ENCODE data around the gene VIM. TPM values are rescaled to one million over a fixed set of nuclear protein-coding genes. Genes with fewer than 3 reads are reported as not detected.

The VIM gene
- total RNA-seq, 1 donor from 2014 or later: 6,235 TPM

GRCh38 chr10:17213646-17214349 lies 14.2 kb upstream of the VIM start:
- Mint-ChIP-seq H3K4me3 (ENCODE audit: unreplicated experiment) (no peak overlapping the region), H3K4me1 (ENCODE audit: unreplicated experiment) (peaks cover 28% of the 10 kb centered on the region), H3K9me3 (ENCODE audit: unreplicated experiment) (no peaks in the 10 kb centered on the region), H3K27me3 (ENCODE audit: unreplicated experiment) (peaks cover 2% of the 10 kb centered on the region), H3K27ac (ENCODE audit: unreplicated experiment) (peak overlapping the region; percentile 34), H3K36me3 (ENCODE audit: low read depth, unreplicated experiment) (no peaks in the 10 kb centered on the region)
- TF ChIP-seq CTCF (IDR thresholded peaks at IDR 0.05; ENCODE audit: unreplicated experiment): no peak
- no peak for DNase-seq (ENCODE audit: low spot score)

GRCh38 chr10:17214526-17214925 lies 13.5 kb upstream of the VIM start:
- no peak for TF ChIP-seq CTCF (IDR thresholded peaks at IDR 0.05; ENCODE audit: unreplicated experiment)
- Mint-ChIP-seq H3K27ac (ENCODE audit: unreplicated experiment) (no peak overlapping the region), H3K4me3 (ENCODE audit: unreplicated experiment) (no peak overlapping the region), H3K27me3 (ENCODE audit: unreplicated experiment) (peaks cover 2% of the 10 kb centered on the region), H3K36me3 (ENCODE audit: low read depth, unreplicated experiment) (no peaks in the 10 kb centered on the region), H3K4me1 (ENCODE audit: unreplicated experiment) (peaks cover 25% of the 10 kb centered on the region), H3K9me3 (ENCODE audit: unreplicated experiment) (no peaks in the 10 kb centered on the region)
- DNase-seq (ENCODE audit: low spot score): no peak

- no peak for TF ChIP-seq CTCF (IDR thresholded peaks at IDR 0.05; ENCODE audit: unreplicated experiment)
- H3K4me1 Mint-ChIP-seq (ENCODE audit: unreplicated experiment): peaks cover 25% of the 10 kb centered on the region
- no peaks in the 10 kb centered on the region for H3K9me3 Mint-ChIP-seq (ENCODE audit: unreplicated experiment)
- no peaks in the 10 kb centered on the region for H3K36me3 Mint-ChIP-seq (ENCODE audit: low read depth, unreplicated experiment)
- DNase-seq (ENCODE audit: low spot score): no peak
- peaks cover 2% of the 10 kb centered on the region for H3K27me3 Mint-ChIP-seq (ENCODE audit: unreplicated experiment)
- H3K4me3 Mint-ChIP-seq (ENCODE audit: unreplicated experiment): no peak overlapping the region
- peak overlapping the region; percentile 94 for H3K27ac Mint-ChIP-seq (ENCODE audit: unreplicated experiment)
Observed at GRCh38 chr10:17214971-17215781, 12.9 kb upstream of the VIM start.

GRCh38 chr10:17215782-17216122 lies 12.3 kb upstream of the VIM start:
- H3K4me1 Mint-ChIP-seq (ENCODE audit: unreplicated experiment): peaks cover 25% of the 10 kb centered on the region
- no peak for DNase-seq (ENCODE audit: low spot score)
- no peaks in the 10 kb centered on the region for H3K9me3 Mint-ChIP-seq (ENCODE audit: unreplicated experiment)
- no peak for TF ChIP-seq CTCF (IDR thresholded peaks at IDR 0.05; ENCODE audit: unreplicated experiment)
- H3K4me3 Mint-ChIP-seq (ENCODE audit: unreplicated experiment): no peak overlapping the region
- H3K27me3 Mint-ChIP-seq (ENCODE audit: unreplicated experiment): peaks cover 2% of the 10 kb centered on the region
- peak overlapping the region; percentile 94 for H3K27ac Mint-ChIP-seq (ENCODE audit: unreplicated experiment)
- no peaks in the 10 kb centered on the region for H3K36me3 Mint-ChIP-seq (ENCODE audit: low read depth, unreplicated experiment)
